WTC11 (cell line): ENCODE measurements around the gene GRM7. TPM values are rescaled to one million over a fixed set of nuclear protein-coding genes. Genes with fewer than 3 reads are reported as not detected.

ENCODE experiments used
- ATAC-seq: fragments of 200-7000 bp; cut with Tn5 transposase; 2 replicates; pipeline ENCODE4 v1.10.0; 2021; ENCODE audit warnings: mild to moderate bottlenecking, moderate library complexity
- CTCF ChIA-PET: fragments of 300-600 bp; sonication (Branson Sonifier 250); formaldehyde crosslinking; loops from one replicate; lab custom pipeline; 2021; ENCODE audit warnings: antibody characterized with exemption; lab: Charles Lee
- POLR2A ChIA-PET: fragments of 350-600 bp; sonication (Branson Sonifier 250); formaldehyde crosslinking; loops from one replicate; lab custom pipeline; 2021; ENCODE audit warnings: antibody characterized with exemption; lab: Charles Lee
- DNase-seq: peaks from one replicate; pipeline ENCODE4 v3.0.0; 2021; ENCODE audit warnings: low spot score
- H3K27ac Mint-ChIP-seq: 2 replicates; pipeline ENCODE4 v1.8.0; 2021; ENCODE audit warnings: mixed read lengths
- H3K27me3 Mint-ChIP-seq: 2 replicates; pipeline ENCODE4 v1.8.0; 2021; ENCODE audit warnings: low read depth, mild to moderate bottlenecking, moderate library complexity, mixed read lengths
- H3K36me3 Mint-ChIP-seq: 2 replicates; pipeline ENCODE4 v1.8.0; 2021; ENCODE audit warnings: mixed read lengths
- H3K4me1 Mint-ChIP-seq: 2 replicates; pipeline ENCODE4 v1.8.0; 2022; ENCODE audit warnings: mixed read lengths
- H3K4me3 Mint-ChIP-seq: 2 replicates; pipeline ENCODE4 v1.8.0; 2021; ENCODE audit warnings: mild to moderate bottlenecking, moderate library complexity, mixed read lengths
- H3K9me3 Mint-ChIP-seq: 2 replicates; pipeline ENCODE4 v1.8.0; 2021; ENCODE audit warnings: mixed read lengths
- ARID4B ChIP-seq: sonication (generic); formaldehyde crosslinking; IDR thresholded peaks from 2 replicates; pipeline ENCODE4 v1.8.0; 2023; ENCODE audit warnings: missing genetic modification reagents, mild to moderate bottlenecking, borderline replicate concordance
- CREB1 ChIP-seq: sonication (generic); formaldehyde crosslinking; IDR thresholded peaks from 2 replicates; pipeline ENCODE4 v1.8.0; 2023; ENCODE audit warnings: mild to moderate bottlenecking, missing genetic modification reagents
- E2F5 ChIP-seq: sonication (generic); formaldehyde crosslinking; IDR thresholded peaks from 2 replicates; pipeline ENCODE4 v1.8.1; 2022; ENCODE audit warnings: mild to moderate bottlenecking, moderate library complexity, missing genetic modification reagents
- ELF4 ChIP-seq: sonication (generic); formaldehyde crosslinking; IDR thresholded peaks from 2 replicates; pipeline ENCODE4 v1.8.1; 2022; ENCODE audit warnings: low read depth, mild to moderate bottlenecking, moderate library complexity, missing genetic modification reagents
- EMX1 ChIP-seq: fragments of 250-450 bp; sonication (Bioruptor Pico); IDR thresholded peaks from 2 replicates; pipeline ENCODE4 v1.8.0; 2021; ENCODE audit warnings: mild to moderate bottlenecking
- ESRRA ChIP-seq: sonication (generic); formaldehyde crosslinking; IDR thresholded peaks from 2 replicates; pipeline ENCODE4 v1.8.1; 2022; ENCODE audit warnings: mild to moderate bottlenecking, missing genetic modification reagents, borderline replicate concordance
- IRF2 ChIP-seq: sonication (generic); formaldehyde crosslinking; IDR thresholded peaks from 2 replicates; pipeline ENCODE4 v1.8.0; 2022; ENCODE audit warnings: low read depth, missing genetic modification reagents, borderline replicate concordance
- NFYB ChIP-seq: sonication (generic); formaldehyde crosslinking; conservative IDR thresholded peaks from 2 replicates; pipeline ENCODE4 v1.8.0; 2022; ENCODE audit warnings: low read depth, missing genetic modification reagents
- NR1H2 ChIP-seq: sonication (generic); formaldehyde crosslinking; IDR thresholded peaks from 2 replicates; pipeline ENCODE4 v1.9.0; 2021; ENCODE audit warnings: mild to moderate bottlenecking, moderate library complexity, missing genetic modification reagents
- OVOL2 ChIP-seq: fragments of 250-450 bp; sonication (Bioruptor Pico); IDR thresholded peaks from 2 replicates; pipeline ENCODE4 v1.9.0; 2021; ENCODE audit warnings: mild to moderate bottlenecking, borderline replicate concordance
- ZNF396 ChIP-seq: fragments of 250-450 bp; sonication (Bioruptor Pico); IDR thresholded peaks from 2 replicates; pipeline ENCODE4 v1.8.0; 2021; ENCODE audit warnings: mild to moderate bottlenecking, moderate library complexity, borderline replicate concordance
- ZNF416 ChIP-seq: fragments of 250-450 bp; sonication (Bioruptor Pico); IDR thresholded peaks from 2 replicates; pipeline ENCODE4 v1.9.0; 2021; ENCODE audit warnings: mild to moderate bottlenecking, inconsistent platforms
- ZNF425 ChIP-seq: fragments of 250-450 bp; sonication (Bioruptor Pico); conservative IDR thresholded peaks from 2 replicates; pipeline ENCODE4 v1.9.0; 2021; ENCODE audit warnings: mild to moderate bottlenecking
- total RNA-seq: library from RNA; stranded (reverse); gene quantifications from 3 replicates; pipeline ENCODE4 v1.2.3, GENCODE V29; 2021
- TF ChIP-seq, protein P1 (sequence below): fragments of 250-450 bp; sonication (Bioruptor Pico); IDR thresholded peaks from 2 replicates; pipeline ENCODE4 v2.1.2; 2022; ENCODE audit warnings: mild to moderate bottlenecking, moderate library complexity
- TF ChIP-seq, protein P2 (sequence below): sonication (generic); formaldehyde crosslinking; IDR thresholded peaks from 2 replicates; pipeline ENCODE4 v1.8.1; 2023; ENCODE audit warnings: mild to moderate bottlenecking, missing genetic modification reagents, moderate library complexity
- TF ChIP-seq, protein P3 (sequence below): fragments of 250-450 bp; sonication (Bioruptor Pico); IDR thresholded peaks from 2 replicates; pipeline ENCODE4 v1.9.0; 2021; ENCODE audit warnings: mild to moderate bottlenecking, borderline replicate concordance
- TF ChIP-seq, protein P4 (sequence below): sonication (generic); formaldehyde crosslinking; IDR thresholded peaks from 2 replicates; pipeline ENCODE4 v1.8.0; 2023; ENCODE audit warnings: missing genetic modification reagents
- TF ChIP-seq, protein P5 (sequence below): fragments of 200-600 bp; IDR thresholded peaks from 2 replicates; pipeline ENCODE4 v1.8.0; 2022; ENCODE audit warnings: antibody characterized with exemption
- TF ChIP-seq, protein P6 (sequence below): sonication (generic); formaldehyde crosslinking; IDR thresholded peaks from 2 replicates; pipeline ENCODE4 v1.8.1; 2023; ENCODE audit warnings: mild to moderate bottlenecking, missing genetic modification reagents, moderate library complexity

Gene GRM7
- total RNA-seq, 1 experiment from 2014 or later = 0.42 TPM

DNA sequence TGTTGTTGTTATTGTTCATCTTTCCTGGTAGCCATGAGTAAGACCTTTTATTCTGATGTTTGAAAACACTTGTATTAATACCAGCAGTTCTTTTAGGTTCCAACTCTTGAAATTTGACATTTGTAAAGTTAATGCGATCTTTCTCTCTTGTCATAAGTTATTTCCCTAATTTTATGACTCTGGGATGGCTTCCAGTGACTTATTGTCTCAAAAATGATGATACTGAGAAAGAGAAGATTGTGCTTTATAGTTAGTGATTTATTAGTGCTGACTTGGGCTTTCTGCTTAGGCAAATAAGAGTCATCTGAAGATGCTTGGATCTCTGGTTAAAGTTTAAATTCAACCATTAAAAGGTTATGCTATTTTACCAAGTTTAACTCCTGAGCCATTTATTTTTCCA, 715.2 kb downstream of the GRM7 start:
- no peak for TF ChIP-seq ZNF416
- TF ChIP-seq ELF4 = no peak
- TF ChIP-seq IRF2 (CRISPR knock-in tag) = no peak
- TF ChIP-seq, protein P1, sequence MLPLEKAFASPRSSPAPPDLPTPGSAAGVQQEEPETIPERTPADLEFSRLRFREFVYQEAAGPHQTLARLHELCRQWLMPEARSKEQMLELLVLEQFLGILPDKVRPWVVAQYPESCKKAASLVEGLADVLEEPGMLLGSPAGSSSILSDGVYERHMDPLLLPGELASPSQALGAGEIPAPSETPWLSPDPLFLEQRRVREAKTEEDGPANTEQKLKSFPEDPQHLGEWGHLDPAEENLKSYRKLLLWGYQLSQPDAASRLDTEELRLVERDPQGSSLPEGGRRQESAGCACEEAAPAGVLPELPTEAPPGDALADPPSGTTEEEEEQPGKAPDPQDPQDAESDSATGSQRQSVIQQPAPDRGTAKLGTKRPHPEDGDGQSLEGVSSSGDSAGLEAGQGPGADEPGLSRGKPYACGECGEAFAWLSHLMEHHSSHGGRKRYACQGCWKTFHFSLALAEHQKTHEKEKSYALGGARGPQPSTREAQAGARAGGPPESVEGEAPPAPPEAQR (CRISPR knock-in tag) = no peak
- TF ChIP-seq CREB1 (CRISPR knock-in tag) = no peak
- TF ChIP-seq, protein P2, sequence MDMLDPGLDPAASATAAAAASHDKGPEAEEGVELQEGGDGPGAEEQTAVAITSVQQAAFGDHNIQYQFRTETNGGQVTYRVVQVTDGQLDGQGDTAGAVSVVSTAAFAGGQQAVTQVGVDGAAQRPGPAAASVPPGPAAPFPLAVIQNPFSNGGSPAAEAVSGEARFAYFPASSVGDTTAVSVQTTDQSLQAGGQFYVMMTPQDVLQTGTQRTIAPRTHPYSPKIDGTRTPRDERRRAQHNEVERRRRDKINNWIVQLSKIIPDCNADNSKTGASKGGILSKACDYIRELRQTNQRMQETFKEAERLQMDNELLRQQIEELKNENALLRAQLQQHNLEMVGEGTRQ = no peak
- no peak for TF ChIP-seq EMX1 (CRISPR knock-in tag)
- TF ChIP-seq NFYB (CRISPR knock-in tag) = no peak
- TF ChIP-seq, protein P3, sequence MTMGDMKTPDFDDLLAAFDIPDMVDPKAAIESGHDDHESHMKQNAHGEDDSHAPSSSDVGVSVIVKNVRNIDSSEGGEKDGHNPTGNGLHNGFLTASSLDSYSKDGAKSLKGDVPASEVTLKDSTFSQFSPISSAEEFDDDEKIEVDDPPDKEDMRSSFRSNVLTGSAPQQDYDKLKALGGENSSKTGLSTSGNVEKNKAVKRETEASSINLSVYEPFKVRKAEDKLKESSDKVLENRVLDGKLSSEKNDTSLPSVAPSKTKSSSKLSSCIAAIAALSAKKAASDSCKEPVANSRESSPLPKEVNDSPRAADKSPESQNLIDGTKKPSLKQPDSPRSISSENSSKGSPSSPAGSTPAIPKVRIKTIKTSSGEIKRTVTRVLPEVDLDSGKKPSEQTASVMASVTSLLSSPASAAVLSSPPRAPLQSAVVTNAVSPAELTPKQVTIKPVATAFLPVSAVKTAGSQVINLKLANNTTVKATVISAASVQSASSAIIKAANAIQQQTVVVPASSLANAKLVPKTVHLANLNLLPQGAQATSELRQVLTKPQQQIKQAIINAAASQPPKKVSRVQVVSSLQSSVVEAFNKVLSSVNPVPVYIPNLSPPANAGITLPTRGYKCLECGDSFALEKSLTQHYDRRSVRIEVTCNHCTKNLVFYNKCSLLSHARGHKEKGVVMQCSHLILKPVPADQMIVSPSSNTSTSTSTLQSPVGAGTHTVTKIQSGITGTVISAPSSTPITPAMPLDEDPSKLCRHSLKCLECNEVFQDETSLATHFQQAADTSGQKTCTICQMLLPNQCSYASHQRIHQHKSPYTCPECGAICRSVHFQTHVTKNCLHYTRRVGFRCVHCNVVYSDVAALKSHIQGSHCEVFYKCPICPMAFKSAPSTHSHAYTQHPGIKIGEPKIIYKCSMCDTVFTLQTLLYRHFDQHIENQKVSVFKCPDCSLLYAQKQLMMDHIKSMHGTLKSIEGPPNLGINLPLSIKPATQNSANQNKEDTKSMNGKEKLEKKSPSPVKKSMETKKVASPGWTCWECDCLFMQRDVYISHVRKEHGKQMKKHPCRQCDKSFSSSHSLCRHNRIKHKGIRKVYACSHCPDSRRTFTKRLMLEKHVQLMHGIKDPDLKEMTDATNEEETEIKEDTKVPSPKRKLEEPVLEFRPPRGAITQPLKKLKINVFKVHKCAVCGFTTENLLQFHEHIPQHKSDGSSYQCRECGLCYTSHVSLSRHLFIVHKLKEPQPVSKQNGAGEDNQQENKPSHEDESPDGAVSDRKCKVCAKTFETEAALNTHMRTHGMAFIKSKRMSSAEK (CRISPR knock-in tag) = no peak
- TF ChIP-seq ARID4B = no peak
- TF ChIP-seq ESRRA = no peak
- no peak for TF ChIP-seq E2F5
- TF ChIP-seq, protein P4, sequence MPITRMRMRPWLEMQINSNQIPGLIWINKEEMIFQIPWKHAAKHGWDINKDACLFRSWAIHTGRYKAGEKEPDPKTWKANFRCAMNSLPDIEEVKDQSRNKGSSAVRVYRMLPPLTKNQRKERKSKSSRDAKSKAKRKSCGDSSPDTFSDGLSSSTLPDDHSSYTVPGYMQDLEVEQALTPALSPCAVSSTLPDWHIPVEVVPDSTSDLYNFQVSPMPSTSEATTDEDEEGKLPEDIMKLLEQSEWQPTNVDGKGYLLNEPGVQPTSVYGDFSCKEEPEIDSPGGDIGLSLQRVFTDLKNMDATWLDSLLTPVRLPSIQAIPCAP = no peak
- TF ChIP-seq, protein P5, sequence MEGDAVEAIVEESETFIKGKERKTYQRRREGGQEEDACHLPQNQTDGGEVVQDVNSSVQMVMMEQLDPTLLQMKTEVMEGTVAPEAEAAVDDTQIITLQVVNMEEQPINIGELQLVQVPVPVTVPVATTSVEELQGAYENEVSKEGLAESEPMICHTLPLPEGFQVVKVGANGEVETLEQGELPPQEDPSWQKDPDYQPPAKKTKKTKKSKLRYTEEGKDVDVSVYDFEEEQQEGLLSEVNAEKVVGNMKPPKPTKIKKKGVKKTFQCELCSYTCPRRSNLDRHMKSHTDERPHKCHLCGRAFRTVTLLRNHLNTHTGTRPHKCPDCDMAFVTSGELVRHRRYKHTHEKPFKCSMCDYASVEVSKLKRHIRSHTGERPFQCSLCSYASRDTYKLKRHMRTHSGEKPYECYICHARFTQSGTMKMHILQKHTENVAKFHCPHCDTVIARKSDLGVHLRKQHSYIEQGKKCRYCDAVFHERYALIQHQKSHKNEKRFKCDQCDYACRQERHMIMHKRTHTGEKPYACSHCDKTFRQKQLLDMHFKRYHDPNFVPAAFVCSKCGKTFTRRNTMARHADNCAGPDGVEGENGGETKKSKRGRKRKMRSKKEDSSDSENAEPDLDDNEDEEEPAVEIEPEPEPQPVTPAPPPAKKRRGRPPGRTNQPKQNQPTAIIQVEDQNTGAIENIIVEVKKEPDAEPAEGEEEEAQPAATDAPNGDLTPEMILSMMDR = no peak
- no peak for TF ChIP-seq ZNF425 (CRISPR knock-in tag)
- TF ChIP-seq, protein P6, sequence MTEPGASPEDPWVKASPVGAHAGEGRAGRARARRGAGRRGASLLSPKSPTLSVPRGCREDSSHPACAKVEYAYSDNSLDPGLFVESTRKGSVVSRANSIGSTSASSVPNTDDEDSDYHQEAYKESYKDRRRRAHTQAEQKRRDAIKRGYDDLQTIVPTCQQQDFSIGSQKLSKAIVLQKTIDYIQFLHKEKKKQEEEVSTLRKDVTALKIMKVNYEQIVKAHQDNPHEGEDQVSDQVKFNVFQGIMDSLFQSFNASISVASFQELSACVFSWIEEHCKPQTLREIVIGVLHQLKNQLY (CRISPR knock-in tag) = no peak
- TF ChIP-seq NR1H2 = no peak
- TF ChIP-seq ZNF396 (CRISPR knock-in tag) = no peak
- no peak for TF ChIP-seq OVOL2
- CTCF ChIA-PET = no interaction called here
- H3K27ac Mint-ChIP-seq = no peak overlapping the region
- ATAC-seq (no peak), DNase-seq (no peak)
- H3K4me3 Mint-ChIP-seq = no peak overlapping the region
- H3K9me3 Mint-ChIP-seq = peaks cover 10% of the 10 kb centered on the region
- H3K36me3 Mint-ChIP-seq = peaks cover 9% of the 10 kb centered on the region
- H3K4me1 Mint-ChIP-seq = no peaks in the 10 kb centered on the region
- POLR2A ChIA-PET = no interaction called here
- no peaks in the 10 kb centered on the region for H3K27me3 Mint-ChIP-seq
